Coronary artery (tissue), 2 donors: ENCODE results near the gene UBAP1.
"Not testable (repeated sequence)": the region's sequence is repeated elsewhere in the genome, so short reads cannot be mapped to it uniquely, and the experiment has no call there.

Source experiments
- DNase-seq: peaks from one replicate; pipeline ENCODE4 v3.0.0-alpha.2; 2017; ENCODE audit warnings: low spot score
- H3K27ac ChIP-seq, 2 donors: fragments of 200-600 bp; sonication (generic); one replicate each; pipeline ENCODE4 v1.5.1; 2016 to 2019
- H3K4me3 ChIP-seq: fragments of 200-600 bp; sonication (generic); 2 replicates; pipeline ENCODE4 v1.5.1; 2016; ENCODE audit warnings: mild to moderate bottlenecking, moderate library complexity
- CTCF ChIP-seq: fragments of 200-600 bp; sonication (generic); IDR thresholded peaks from one replicate; pipeline ENCODE4 v1.5.1; 2019; ENCODE audit warnings: antibody characterized with exemption

UBAP1 gene

GRCh38 chr9:34227445-34227844 is 48.6 kb downstream of the UBAP1 start:
- no peak for TF ChIP-seq CTCF
- no peak overlapping the region for H3K27ac ChIP-seq
- H3K4me3 ChIP-seq: no peak overlapping the region
- DNase-seq: no peak

DNA sequence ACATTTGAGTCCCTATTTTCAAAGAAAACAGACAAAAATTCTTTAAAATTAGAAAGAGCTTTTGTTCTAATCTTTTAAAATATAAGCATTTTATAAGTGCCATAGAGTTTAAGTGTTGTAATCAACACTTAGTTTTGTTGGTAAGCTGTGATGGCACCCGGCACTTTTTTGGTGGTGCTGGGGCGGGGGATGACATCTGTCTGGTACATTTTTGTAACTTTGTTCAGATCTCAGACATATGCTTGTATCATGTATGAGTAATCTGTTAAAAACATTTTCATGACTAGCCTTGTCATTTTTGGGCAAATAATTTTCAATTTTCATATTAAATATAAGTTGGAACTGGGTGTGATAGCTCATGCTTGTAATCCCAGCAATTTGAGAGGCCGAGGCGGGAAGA is 51.7 kb downstream of the UBAP1 start:
- Histone ChIP-seq H3K27ac (no peak overlapping the region), H3K4me3 (no peak overlapping the region)
- TF ChIP-seq CTCF: no peak
- DNase-seq: no peak

DNA sequence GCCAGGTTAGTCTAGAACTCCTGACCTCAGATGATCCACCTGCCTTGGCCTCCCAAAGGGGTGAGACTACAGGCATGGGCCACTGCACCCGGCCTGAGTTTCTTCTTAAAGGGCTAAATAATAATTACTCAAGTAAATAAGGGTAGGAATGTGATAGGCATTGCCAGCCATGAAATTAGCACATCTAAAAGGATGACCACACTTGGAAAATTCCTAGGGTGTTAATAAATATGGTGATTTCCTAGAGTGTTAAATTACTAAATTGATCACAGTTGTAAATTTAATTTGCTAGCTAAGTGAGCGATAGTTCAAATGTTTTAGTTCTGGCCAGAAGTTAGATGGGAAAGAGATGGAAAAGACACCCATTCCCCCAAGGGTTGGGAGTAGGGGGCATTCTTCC is 53.4 kb downstream of the UBAP1 start:
- no peak for DNase-seq
- Histone ChIP-seq H3K4me3 (no peak overlapping the region), H3K27ac (no peak overlapping the region)
- TF ChIP-seq CTCF: no peak

DNA sequence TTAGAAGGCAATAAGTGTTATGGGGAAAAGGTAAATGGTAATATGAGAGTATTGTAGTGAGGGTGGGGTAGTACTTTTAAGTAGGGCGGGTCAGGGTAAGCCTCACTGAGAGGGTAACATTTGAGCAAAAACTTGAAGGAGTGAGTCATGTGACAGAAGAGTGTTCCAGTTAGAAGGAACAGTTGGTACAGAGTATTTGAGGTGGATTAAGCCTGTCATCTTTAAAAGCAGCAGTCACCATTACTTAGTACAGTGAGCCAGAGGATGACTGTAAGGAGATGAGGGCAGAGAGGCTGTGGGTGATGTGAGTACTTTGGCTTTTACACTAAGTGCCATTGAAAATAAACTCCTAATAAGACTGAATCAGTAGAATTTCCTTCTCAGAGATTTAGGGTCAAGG is 54.8 kb downstream of the UBAP1 start:
- no peak for DNase-seq
- Histone ChIP-seq H3K27ac (no peak overlapping the region), H3K4me3 (no peak overlapping the region)
- TF ChIP-seq CTCF: no peak

GRCh38 chr9:34237836-34238235 is 59.0 kb downstream of the UBAP1 start:
- Histone ChIP-seq H3K27ac (no peak overlapping the region), H3K4me3 (no peak overlapping the region)
- DNase-seq: no peak
- no peak for TF ChIP-seq CTCF

- Histone ChIP-seq H3K4me3 (no peak overlapping the region), H3K27ac (no peak overlapping the region)
- no peak for TF ChIP-seq CTCF
- no peak for DNase-seq
Observed at GRCh38 chr9:34240006-34240405, 61.2 kb downstream of the UBAP1 start.

GRCh38 chr9:34242830-34243229 is 64.0 kb downstream of the UBAP1 start:
- H3K4me3 ChIP-seq: no peak overlapping the region
- DNase-seq: no peak
- no peak overlapping the region for H3K27ac ChIP-seq
- TF ChIP-seq CTCF: no peak

DNA sequence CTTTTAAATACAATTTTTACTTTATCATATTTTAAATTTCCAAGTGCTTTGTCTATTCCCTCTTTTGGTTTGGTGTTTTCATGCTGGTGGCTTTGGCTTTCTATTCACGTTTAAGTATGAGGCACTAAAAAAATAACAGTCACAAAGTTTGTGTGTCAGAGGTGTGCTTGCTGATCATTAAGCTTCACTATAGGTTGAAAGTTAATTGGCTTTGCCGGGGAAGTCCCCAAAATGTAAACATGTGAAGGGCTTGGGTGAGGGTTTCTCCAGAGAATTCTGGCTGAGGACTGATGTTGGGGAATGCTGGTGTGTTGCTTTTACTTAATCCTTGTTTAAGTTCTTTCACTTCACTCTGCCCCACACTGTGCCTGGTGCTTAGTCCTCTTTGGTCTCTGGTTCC is 66.4 kb downstream of the UBAP1 start:
- H3K4me3 ChIP-seq, DNase-seq, H3K27ac ChIP-seq: not testable (repeated sequence)
